SK-N-SH (cell line): ENCODE results near the gene UFSP2. TPM values are rescaled to one million over a fixed set of nuclear protein-coding genes. Genes with fewer than 3 reads are reported as not detected.

Experiments
- CTCF ChIA-PET: fragments of 300-600, 350-600 bp; formaldehyde crosslinking; extraction: SDS; loops from one replicate; lab custom pipeline; 2021; lab: Yijun Ruan, JAX
- POLR2A ChIA-PET: fragments of 350-600 bp; sonication (Branson Sonifier 250); formaldehyde crosslinking; extraction: SDS; loops from one replicate; lab custom pipeline; 2020; ENCODE audit warnings: antibody characterized with exemption, inconsistent platforms; lab: Yijun Ruan, JAX
- DNase-seq: peaks from one replicate; pipeline ENCODE4 v3.0.0; 2012
- H2AFZ ChIP-seq: fragments of 200-600 bp; sonication (generic); 2 replicates; pipeline ENCODE4 v1.8.1; 2016; ENCODE audit warnings: antibody characterized with exemption, mild to moderate bottlenecking, low read depth
- H3F3A ChIP-seq: fragments of 200-600 bp; sonication (generic); replicated peaks from 2 replicates; pipeline ENCODE3; 2016; ENCODE audit warnings: antibody characterized with exemption, mild to moderate bottlenecking; ENCODE audit not compliant: insufficient read depth
- H3K27ac ChIP-seq, 2 experiments: fragments of 200-500 bp in 1 of 2; fragments of 200-600 bp in 1 of 2; sonication (Bioruptor generic) in 1 of 2; sonication (generic), shearing (Covaris generic) in 1 of 2; 2 replicates each; pipeline versions ENCODE4 v1.5.1 to v1.6.1; 2014 to 2016; ENCODE audit warnings: low read depth in 2 of 2, inconsistent platforms in 1 of 2, low read length in 1 of 2, mild to moderate bottlenecking in 1 of 2, mixed read lengths in 1 of 2
- H3K27me3 ChIP-seq: fragments of 200-600 bp; sonication (generic), shearing (Covaris generic); 2 replicates; pipeline ENCODE4 v1.6.1; 2016; ENCODE audit warnings: mixed run types; ENCODE audit not compliant: insufficient read depth
- H3K36me3 ChIP-seq, 2 experiments: fragments of 200-500 bp in 1 of 2; fragments of 200-600 bp in 1 of 2; sonication (Bioruptor generic) in 1 of 2; sonication (generic) in 1 of 2; replicated peaks in 1 of 2; 2 replicates each; pipeline versions ENCODE3 to v1.5.1; 2014 to 2016; ENCODE audit warnings: low read length in 1 of 2, mild to moderate bottlenecking in 1 of 2; ENCODE audit not compliant: insufficient read depth in 2 of 2, control insufficient read depth in 1 of 2
- H3K4me1 ChIP-seq, 2 experiments: fragments of 200-500 bp in 1 of 2; fragments of 200-600 bp in 1 of 2; sonication (Bioruptor generic) in 1 of 2; sonication (generic), shearing (Covaris generic) in 1 of 2; 2 replicates each; pipeline versions ENCODE4 v1.5.1 to v1.6.1; 2014 to 2016; ENCODE audit warnings: low read depth in 1 of 2, low read length in 1 of 2, mixed run types in 1 of 2; ENCODE audit not compliant: insufficient read depth in 2 of 2, control insufficient read depth in 1 of 2
- H3K4me2 ChIP-seq: fragments of 200-600 bp; sonication (generic), shearing (Covaris generic); 2 replicates; pipeline ENCODE4 v1.6.1; 2017; ENCODE audit warnings: mixed run types
- H3K4me3 ChIP-seq, 2 experiments: fragments of 200-500 bp in 1 of 2; fragments of 200-600 bp in 1 of 2; sonication (Bioruptor generic) in 1 of 2; sonication (generic), shearing (Covaris generic) in 1 of 2; 2 replicates each; pipeline versions ENCODE4 v1.5.1 to v1.8.1; 2014 to 2016; ENCODE audit warnings: low read depth in 2 of 2, inconsistent platforms in 1 of 2, low read length in 1 of 2, mild to moderate bottlenecking in 1 of 2, mixed read lengths in 1 of 2, moderate library complexity in 1 of 2
- H3K79me2 ChIP-seq: fragments of 200-600 bp; sonication (generic); 2 replicates; pipeline ENCODE4 v1.8.1; 2017; ENCODE audit warnings: mild to moderate bottlenecking; ENCODE audit not compliant: insufficient read depth
- H3K9ac ChIP-seq: fragments of 200-600 bp; sonication (generic); 2 replicates; pipeline ENCODE4 v1.6.1; 2017; ENCODE audit warnings: mixed run types
- H3K9me2 ChIP-seq: fragments of 200-600 bp; sonication (generic); 2 replicates; pipeline ENCODE4 v1.6.1; 2017; ENCODE audit warnings: mixed run types
- H3K9me3 ChIP-seq: fragments of 200-600 bp; sonication (generic); 2 replicates; pipeline ENCODE4 v1.6.1; 2017; ENCODE audit warnings: mixed run types, mild to moderate bottlenecking, moderate library complexity
- H4K20me1 ChIP-seq: fragments of 200-600 bp; sonication (generic); 2 replicates; pipeline ENCODE4 v1.6.1; 2017; ENCODE audit warnings: mild to moderate bottlenecking, mixed run types; ENCODE audit not compliant: insufficient read depth
- CHD2 ChIP-seq: fragments of 150-350 bp; IDR thresholded peaks from 2 replicates; pipeline ENCODE4 v1.6.1; 2018; ENCODE audit warnings: low read length; ENCODE audit not compliant: partially characterized antibody
- EP300 ChIP-seq, 2 experiments: IDR thresholded peaks; 2 replicates each; pipeline versions ENCODE4 v1.4.0 to v1.6.1; 2012; ENCODE audit warnings: borderline replicate concordance in 1 of 2, low read depth in 1 of 2, low read length in 1 of 2
- FOSL2 ChIP-seq: IDR thresholded peaks from 2 replicates; pipeline ENCODE4 v1.4.0; 2012; ENCODE audit warnings: low read depth, mild to moderate bottlenecking, moderate library complexity, borderline replicate concordance
- FOXJ3 ChIP-seq: sonication (generic); formaldehyde crosslinking; IDR thresholded peaks from 2 replicates; pipeline ENCODE4 v1.5.1; 2020; ENCODE audit warnings: mild to moderate bottlenecking, missing genetic modification reagents
- FOXM1 ChIP-seq: IDR thresholded peaks from 2 replicates; pipeline ENCODE4 v1.4.0; 2012; ENCODE audit warnings: low read depth, mild to moderate bottlenecking
- JUND ChIP-seq: IDR thresholded peaks from 2 replicates; pipeline ENCODE4 v1.4.0; 2012
- MEF2A ChIP-seq: IDR thresholded peaks from 2 replicates; pipeline ENCODE4 v1.4.0; 2012; ENCODE audit warnings: low read depth, borderline replicate concordance
- NFIC ChIP-seq: IDR thresholded peaks from 2 replicates; pipeline ENCODE4 v1.4.0; 2012; ENCODE audit warnings: borderline replicate concordance
- POLR2AphosphoS5 ChIP-seq: IDR thresholded peaks from 2 replicates; pipeline ENCODE4 v1.6.1; 2012; ENCODE audit warnings: low read depth, low read length
- RFX5 ChIP-seq: IDR thresholded peaks from 2 replicates; pipeline ENCODE4 v1.6.1; 2012; ENCODE audit warnings: mild to moderate bottlenecking, improper control_type of control experiment, low read length
- RXRA ChIP-seq: IDR thresholded peaks from 2 replicates; pipeline ENCODE4 v1.4.0; 2012; ENCODE audit warnings: low read depth, mild to moderate bottlenecking, borderline replicate concordance
- TCF12 ChIP-seq: IDR thresholded peaks from 2 replicates; pipeline ENCODE4 v1.4.0; 2012
- TEAD4 ChIP-seq: IDR thresholded peaks from 2 replicates; pipeline ENCODE4 v1.4.0; 2012; ENCODE audit warnings: mild to moderate bottlenecking, borderline replicate concordance; ENCODE audit not compliant: insufficient read depth
- YY1 ChIP-seq: IDR thresholded peaks from 2 replicates; pipeline ENCODE4 v1.4.0; 2012; ENCODE audit warnings: low read depth, mild to moderate bottlenecking
- WGBS: methylation state at CpG from one replicate; pipeline ENCODE4 v1.1.6; 2017; ENCODE audit warnings: low lambda C conversion rate; 5-methylcytosine and 5-hydroxymethylcytosine counted together
- polyA plus RNA-seq, 3 experiments: library from polyadenylated mRNA; depleted of rRNA; stranded (reverse); fragments of >200 nt; gene quantifications; 2 replicates each; pipeline ENCODE4 v1.2.3, GENCODE V29; 2012
- TF ChIP-seq, protein P1 (sequence below): fragments of 150-350 bp; IDR thresholded peaks from 2 replicates; pipeline ENCODE4 v1.6.1; 2017; ENCODE audit warnings: antibody characterized with exemption, low read length, low read depth, borderline replicate concordance
- TF ChIP-seq, protein P2 (sequence below): IDR thresholded peaks from 2 replicates; pipeline ENCODE4 v1.4.0; 2012; ENCODE audit warnings: low read depth, borderline replicate concordance
- TF ChIP-seq, protein P3 (sequence below): fragments of 150-350 bp; IDR thresholded peaks from 2 replicates; pipeline ENCODE4 v1.6.1; 2016; ENCODE audit warnings: mild to moderate bottlenecking, low read depth, low read length
- TF ChIP-seq, protein P4 (sequence below): IDR thresholded peaks from 2 replicates; pipeline ENCODE4; 2012
- TF ChIP-seq, protein P5 (sequence below): fragments of 200-600 bp; sonication (generic); IDR thresholded peaks from 2 replicates; pipeline ENCODE4 v1.6.1; 2017; ENCODE audit warnings: antibody characterized with exemption, mild to moderate bottlenecking, moderate library complexity

UFSP2 gene
- polyA plus RNA-seq, 1 of the 3 experiments (the other 2 are of a cell fraction) = 15.5 TPM

DNA sequence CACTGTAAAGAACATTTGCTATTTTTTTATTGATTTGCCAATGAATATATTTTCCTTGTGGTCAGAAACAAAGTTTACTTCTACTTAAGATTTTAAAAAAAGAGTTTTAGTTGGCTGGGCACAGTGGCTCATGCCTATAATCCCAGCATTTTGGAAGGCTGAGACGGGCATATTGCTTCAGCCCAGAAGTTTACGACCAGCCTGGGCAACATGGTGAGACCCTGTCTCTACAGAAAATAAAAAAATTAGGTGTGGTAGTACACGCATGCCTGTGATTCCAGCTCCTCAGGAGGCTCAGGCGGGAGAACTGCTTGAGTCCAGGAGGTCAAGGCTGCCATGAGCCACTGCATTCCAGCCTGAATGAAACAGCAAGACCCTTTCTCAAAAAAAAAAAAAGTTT, 66.8 kb downstream of the UFSP2 start:
- Histone ChIP-seq H2AFZ (no peak overlapping the region), H3F3A (peaks cover 37% of the 10 kb centered on the region), H3K79me2 (peaks cover 3% of the 10 kb centered on the region; the same call in 1 of the 2 replicates), H3K4me2 (peak overlapping the region; percentile 60), H3K27ac (peak overlapping the region; percentile 78 to 98; a peak in 3 of 4 replicates), H3K4me1 (peaks cover 8 to 21% of the 10 kb centered on the region in 2 experiments), H3K4me3 (no peak overlapping the region), H3K9me3 (no peaks in the 10 kb centered on the region), H3K9ac (peak overlapping the region; percentile 68), H3K36me3 (peaks cover 13 to 25% of the 10 kb centered on the region in 2 experiments), H3K9me2 (no peaks in the 10 kb centered on the region), H4K20me1 (no peaks in the 10 kb centered on the region), H3K27me3 (no peaks in the 10 kb centered on the region)
- no peak for DNase-seq
- CTCF ChIA-PET = no interaction called here
- POLR2A ChIA-PET = no interaction called here
- TF ChIP-seq, protein P1, sequence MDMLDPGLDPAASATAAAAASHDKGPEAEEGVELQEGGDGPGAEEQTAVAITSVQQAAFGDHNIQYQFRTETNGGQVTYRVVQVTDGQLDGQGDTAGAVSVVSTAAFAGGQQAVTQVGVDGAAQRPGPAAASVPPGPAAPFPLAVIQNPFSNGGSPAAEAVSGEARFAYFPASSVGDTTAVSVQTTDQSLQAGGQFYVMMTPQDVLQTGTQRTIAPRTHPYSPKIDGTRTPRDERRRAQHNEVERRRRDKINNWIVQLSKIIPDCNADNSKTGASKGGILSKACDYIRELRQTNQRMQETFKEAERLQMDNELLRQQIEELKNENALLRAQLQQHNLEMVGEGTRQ = no peak
- TF ChIP-seq, protein P2, sequence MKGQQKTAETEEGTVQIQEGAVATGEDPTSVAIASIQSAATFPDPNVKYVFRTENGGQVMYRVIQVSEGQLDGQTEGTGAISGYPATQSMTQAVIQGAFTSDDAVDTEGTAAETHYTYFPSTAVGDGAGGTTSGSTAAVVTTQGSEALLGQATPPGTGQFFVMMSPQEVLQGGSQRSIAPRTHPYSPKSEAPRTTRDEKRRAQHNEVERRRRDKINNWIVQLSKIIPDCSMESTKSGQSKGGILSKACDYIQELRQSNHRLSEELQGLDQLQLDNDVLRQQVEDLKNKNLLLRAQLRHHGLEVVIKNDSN = no peak
- no peak for TF ChIP-seq CHD2
- no peak for TF ChIP-seq RXRA
- TF ChIP-seq, protein P3, sequence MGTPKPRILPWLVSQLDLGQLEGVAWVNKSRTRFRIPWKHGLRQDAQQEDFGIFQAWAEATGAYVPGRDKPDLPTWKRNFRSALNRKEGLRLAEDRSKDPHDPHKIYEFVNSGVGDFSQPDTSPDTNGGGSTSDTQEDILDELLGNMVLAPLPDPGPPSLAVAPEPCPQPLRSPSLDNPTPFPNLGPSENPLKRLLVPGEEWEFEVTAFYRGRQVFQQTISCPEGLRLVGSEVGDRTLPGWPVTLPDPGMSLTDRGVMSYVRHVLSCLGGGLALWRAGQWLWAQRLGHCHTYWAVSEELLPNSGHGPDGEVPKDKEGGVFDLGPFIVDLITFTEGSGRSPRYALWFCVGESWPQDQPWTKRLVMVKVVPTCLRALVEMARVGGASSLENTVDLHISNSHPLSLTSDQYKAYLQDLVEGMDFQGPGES = no peak
- no peak for TF ChIP-seq RFX5
- 41% methylated on average over 4 of the region's 4 CpGs for WGBS

DNA sequence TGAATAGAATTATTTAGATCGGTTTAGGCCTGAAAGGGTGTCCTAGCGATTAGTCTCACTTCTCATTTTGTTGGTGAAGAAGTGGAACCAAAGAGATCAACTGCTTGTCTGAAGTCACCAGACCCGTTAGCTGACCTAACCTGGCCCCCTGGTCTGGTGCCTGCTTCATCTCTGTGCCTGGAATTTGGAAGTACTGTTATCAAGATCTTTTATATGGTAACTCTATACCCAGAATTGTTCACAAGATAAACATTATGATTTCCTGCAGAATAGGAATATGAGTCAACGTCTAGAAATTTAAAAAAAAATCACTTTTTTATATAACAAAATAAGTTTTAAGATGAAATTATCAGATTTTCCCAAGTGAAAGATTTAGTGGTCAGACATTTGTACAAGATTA, 67.2 kb downstream of the UFSP2 start:
- Histone ChIP-seq H3K4me1 (peaks cover 8 to 21% of the 10 kb centered on the region in 2 experiments), H3K27ac (peak overlapping the region; percentile 78 to 98), H3K4me3 (no peak overlapping the region), H3K79me2 (peaks cover 3% of the 10 kb centered on the region; the same call in 1 of the 2 replicates), H4K20me1 (no peaks in the 10 kb centered on the region), H3K4me2 (peak overlapping the region; percentile 60; the same call in 1 of the 2 replicates), H3K9me3 (no peaks in the 10 kb centered on the region), H2AFZ (no peak overlapping the region), H3F3A (peaks cover 37% of the 10 kb centered on the region), H3K9ac (peak overlapping the region; percentile 68; the same call in 1 of the 2 replicates), H3K36me3 (peaks cover 13 to 23% of the 10 kb centered on the region in 2 experiments), H3K27me3 (no peaks in the 10 kb centered on the region), H3K9me2 (no peaks in the 10 kb centered on the region)
- ChIA-PET CTCF (no interaction called here), POLR2A (no interaction called here)
- 36% methylated on average over 4 of the region's 4 CpGs for WGBS
- no peak for DNase-seq
- TF ChIP-seq FOSL2 (peak; percentile 77; the same call in 1 of the 2 replicates), FOXM1 (peak; percentile 39; the same call in 1 of the 2 replicates), POLR2AphosphoS5 (no peak), YY1 (no peak), FOXJ3 (CRISPR knock-in tag) (no peak), RXRA (peak; percentile 85), EP300 (IDR thresholded peaks at IDR 0.05; ENCODE audit: borderline replicate concordance in 1 of 2, low read depth in 1 of 2, low read length in 1 of 2) (peak in 1 of 2 experiments; percentile 94; a peak in 2 of 4 replicates), TEAD4 (peak; percentile 77; the same call in 1 of the 2 replicates), TCF12 (peak; percentile 93), MEF2A (0 out of 2 replicates have a peak, but pooled peaks have one; percentile 23), JUND (peak; percentile 91), NFIC (peak; percentile 79)
- TF ChIP-seq, protein P4, sequence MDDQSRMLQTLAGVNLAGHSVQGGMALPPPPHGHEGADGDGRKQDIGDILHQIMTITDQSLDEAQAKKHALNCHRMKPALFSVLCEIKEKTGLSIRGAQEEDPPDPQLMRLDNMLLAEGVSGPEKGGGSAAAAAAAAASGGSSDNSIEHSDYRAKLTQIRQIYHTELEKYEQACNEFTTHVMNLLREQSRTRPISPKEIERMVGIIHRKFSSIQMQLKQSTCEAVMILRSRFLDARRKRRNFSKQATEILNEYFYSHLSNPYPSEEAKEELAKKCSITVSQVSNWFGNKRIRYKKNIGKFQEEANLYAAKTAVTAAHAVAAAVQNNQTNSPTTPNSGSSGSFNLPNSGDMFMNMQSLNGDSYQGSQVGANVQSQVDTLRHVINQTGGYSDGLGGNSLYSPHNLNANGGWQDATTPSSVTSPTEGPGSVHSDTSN = peak; percentile 70
- TF ChIP-seq, protein P5, sequence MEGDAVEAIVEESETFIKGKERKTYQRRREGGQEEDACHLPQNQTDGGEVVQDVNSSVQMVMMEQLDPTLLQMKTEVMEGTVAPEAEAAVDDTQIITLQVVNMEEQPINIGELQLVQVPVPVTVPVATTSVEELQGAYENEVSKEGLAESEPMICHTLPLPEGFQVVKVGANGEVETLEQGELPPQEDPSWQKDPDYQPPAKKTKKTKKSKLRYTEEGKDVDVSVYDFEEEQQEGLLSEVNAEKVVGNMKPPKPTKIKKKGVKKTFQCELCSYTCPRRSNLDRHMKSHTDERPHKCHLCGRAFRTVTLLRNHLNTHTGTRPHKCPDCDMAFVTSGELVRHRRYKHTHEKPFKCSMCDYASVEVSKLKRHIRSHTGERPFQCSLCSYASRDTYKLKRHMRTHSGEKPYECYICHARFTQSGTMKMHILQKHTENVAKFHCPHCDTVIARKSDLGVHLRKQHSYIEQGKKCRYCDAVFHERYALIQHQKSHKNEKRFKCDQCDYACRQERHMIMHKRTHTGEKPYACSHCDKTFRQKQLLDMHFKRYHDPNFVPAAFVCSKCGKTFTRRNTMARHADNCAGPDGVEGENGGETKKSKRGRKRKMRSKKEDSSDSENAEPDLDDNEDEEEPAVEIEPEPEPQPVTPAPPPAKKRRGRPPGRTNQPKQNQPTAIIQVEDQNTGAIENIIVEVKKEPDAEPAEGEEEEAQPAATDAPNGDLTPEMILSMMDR = no peak
- TF ChIP-seq, protein P2 = 0 out of 2 replicates have a peak, but pooled peaks have one; percentile 4
